SK-N-SH (cell line): ENCODE results near the gene TLX1. TPM values are rescaled to one million over a fixed set of nuclear protein-coding genes. Genes with fewer than 3 reads are reported as not detected.
A peak's percentile ranks its signal among the peaks of the same experiment; 100 is the strongest.

Experiments used
- CTCF ChIA-PET: fragments of 300-600, 350-600 bp; formaldehyde crosslinking; extraction: SDS; loops from one replicate; lab custom pipeline; 2021; lab: Yijun Ruan, JAX
- POLR2A ChIA-PET: fragments of 350-600 bp; sonication (Branson Sonifier 250); formaldehyde crosslinking; extraction: SDS; loops from one replicate; lab custom pipeline; 2020; ENCODE audit warnings: antibody characterized with exemption, inconsistent platforms; lab: Yijun Ruan, JAX
- DNase-seq: peaks from one replicate; pipeline ENCODE4 v3.0.0; 2012
- H2AFZ ChIP-seq: fragments of 200-600 bp; sonication (generic); 2 replicates; pipeline ENCODE4 v1.8.1; 2016; ENCODE audit warnings: antibody characterized with exemption, mild to moderate bottlenecking, low read depth
- H3F3A ChIP-seq: fragments of 200-600 bp; sonication (generic); replicated peaks from 2 replicates; pipeline ENCODE3; 2016; ENCODE audit warnings: antibody characterized with exemption, mild to moderate bottlenecking; ENCODE audit not compliant: insufficient read depth
- H3K27ac ChIP-seq, 2 experiments: fragments of 200-500 bp in 1 of 2; fragments of 200-600 bp in 1 of 2; sonication (Bioruptor generic) in 1 of 2; sonication (generic), shearing (Covaris generic) in 1 of 2; 2 replicates each; pipeline versions ENCODE4 v1.5.1 to v1.6.1; 2014 to 2016; ENCODE audit warnings: low read depth in 2 of 2, inconsistent platforms in 1 of 2, low read length in 1 of 2, mild to moderate bottlenecking in 1 of 2, mixed read lengths in 1 of 2
- H3K27me3 ChIP-seq: fragments of 200-600 bp; sonication (generic), shearing (Covaris generic); 2 replicates; pipeline ENCODE4 v1.6.1; 2016; ENCODE audit warnings: mixed run types; ENCODE audit not compliant: insufficient read depth
- H3K36me3 ChIP-seq, 2 experiments: fragments of 200-500 bp in 1 of 2; fragments of 200-600 bp in 1 of 2; sonication (Bioruptor generic) in 1 of 2; sonication (generic) in 1 of 2; replicated peaks in 1 of 2; 2 replicates each; pipeline versions ENCODE3 to v1.5.1; 2014 to 2016; ENCODE audit warnings: low read length in 1 of 2, mild to moderate bottlenecking in 1 of 2; ENCODE audit not compliant: insufficient read depth in 2 of 2, control insufficient read depth in 1 of 2
- H3K4me1 ChIP-seq, 2 experiments: fragments of 200-500 bp in 1 of 2; fragments of 200-600 bp in 1 of 2; sonication (Bioruptor generic) in 1 of 2; sonication (generic), shearing (Covaris generic) in 1 of 2; 2 replicates each; pipeline versions ENCODE4 v1.5.1 to v1.6.1; 2014 to 2016; ENCODE audit warnings: low read depth in 1 of 2, low read length in 1 of 2, mixed run types in 1 of 2; ENCODE audit not compliant: insufficient read depth in 2 of 2, control insufficient read depth in 1 of 2
- H3K4me2 ChIP-seq: fragments of 200-600 bp; sonication (generic), shearing (Covaris generic); 2 replicates; pipeline ENCODE4 v1.6.1; 2017; ENCODE audit warnings: mixed run types
- H3K4me3 ChIP-seq, 2 experiments: fragments of 200-500 bp in 1 of 2; fragments of 200-600 bp in 1 of 2; sonication (Bioruptor generic) in 1 of 2; sonication (generic), shearing (Covaris generic) in 1 of 2; 2 replicates each; pipeline versions ENCODE4 v1.5.1 to v1.8.1; 2014 to 2016; ENCODE audit warnings: low read depth in 2 of 2, inconsistent platforms in 1 of 2, low read length in 1 of 2, mild to moderate bottlenecking in 1 of 2, mixed read lengths in 1 of 2, moderate library complexity in 1 of 2
- H3K79me2 ChIP-seq: fragments of 200-600 bp; sonication (generic); 2 replicates; pipeline ENCODE4 v1.8.1; 2017; ENCODE audit warnings: mild to moderate bottlenecking; ENCODE audit not compliant: insufficient read depth
- H3K9ac ChIP-seq: fragments of 200-600 bp; sonication (generic); 2 replicates; pipeline ENCODE4 v1.6.1; 2017; ENCODE audit warnings: mixed run types
- H3K9me2 ChIP-seq: fragments of 200-600 bp; sonication (generic); 2 replicates; pipeline ENCODE4 v1.6.1; 2017; ENCODE audit warnings: mixed run types
- H3K9me3 ChIP-seq: fragments of 200-600 bp; sonication (generic); 2 replicates; pipeline ENCODE4 v1.6.1; 2017; ENCODE audit warnings: mixed run types, mild to moderate bottlenecking, moderate library complexity
- H4K20me1 ChIP-seq: fragments of 200-600 bp; sonication (generic); 2 replicates; pipeline ENCODE4 v1.6.1; 2017; ENCODE audit warnings: mild to moderate bottlenecking, mixed run types; ENCODE audit not compliant: insufficient read depth
- CHD2 ChIP-seq: fragments of 150-350 bp; IDR thresholded peaks from 2 replicates; pipeline ENCODE4 v1.6.1; 2018; ENCODE audit warnings: low read length; ENCODE audit not compliant: partially characterized antibody
- ELF1 ChIP-seq: IDR thresholded peaks from 2 replicates; pipeline ENCODE4 v1.4.0; 2012
- FOXM1 ChIP-seq: IDR thresholded peaks from 2 replicates; pipeline ENCODE4 v1.4.0; 2012; ENCODE audit warnings: low read depth, mild to moderate bottlenecking
- GABPA ChIP-seq: IDR thresholded peaks from 2 replicates; pipeline ENCODE4 v1.4.0; 2012; ENCODE audit warnings: low read depth, mild to moderate bottlenecking
- JUND ChIP-seq: IDR thresholded peaks from 2 replicates; pipeline ENCODE4 v1.4.0; 2012
- NRF1 ChIP-seq: IDR thresholded peaks from 2 replicates; pipeline ENCODE4 v1.6.1; 2012; ENCODE audit warnings: low read depth, mild to moderate bottlenecking, low read length
- POLR2AphosphoS5 ChIP-seq: IDR thresholded peaks from 2 replicates; pipeline ENCODE4 v1.6.1; 2012; ENCODE audit warnings: low read depth, low read length
- RCOR1 ChIP-seq: fragments of 150-350 bp; IDR thresholded peaks from 2 replicates; pipeline ENCODE4 v1.6.1; 2017; ENCODE audit warnings: antibody characterized with exemption, low read length
- TAF1 ChIP-seq: IDR thresholded peaks from 2 replicates; pipeline ENCODE4 v1.6.1; 2012; ENCODE audit warnings: low read depth, mild to moderate bottlenecking, low read length, moderate library complexity, borderline replicate concordance
- TCF12 ChIP-seq: IDR thresholded peaks from 2 replicates; pipeline ENCODE4 v1.4.0; 2012
- TEAD4 ChIP-seq: IDR thresholded peaks from 2 replicates; pipeline ENCODE4 v1.4.0; 2012; ENCODE audit warnings: mild to moderate bottlenecking, borderline replicate concordance; ENCODE audit not compliant: insufficient read depth
- YY1 ChIP-seq: IDR thresholded peaks from 2 replicates; pipeline ENCODE4 v1.4.0; 2012; ENCODE audit warnings: low read depth, mild to moderate bottlenecking
- WGBS: methylation state at CpG from one replicate; pipeline ENCODE4 v1.1.6; 2017; ENCODE audit warnings: low lambda C conversion rate; 5-methylcytosine and 5-hydroxymethylcytosine counted together
- polyA plus RNA-seq, 3 experiments: library from polyadenylated mRNA; depleted of rRNA; stranded (reverse); fragments of >200 nt; gene quantifications; 2 replicates each; pipeline ENCODE4 v1.2.3, GENCODE V29; 2012
- TF ChIP-seq, protein P1 (sequence below): IDR thresholded peaks from 2 replicates; pipeline ENCODE4; 2012
- TF ChIP-seq, protein P2 (sequence below): IDR thresholded peaks from 2 replicates; pipeline ENCODE4 v1.4.0; 2012; ENCODE audit warnings: low read depth, borderline replicate concordance
- TF ChIP-seq, protein P3 (sequence below): fragments of 200-600 bp; sonication (generic); IDR thresholded peaks from 2 replicates; pipeline ENCODE4 v1.6.1; 2017; ENCODE audit warnings: antibody characterized with exemption, mild to moderate bottlenecking, moderate library complexity
- TF ChIP-seq, protein P4 (sequence below): fragments of 150-350 bp; IDR thresholded peaks from 2 replicates; pipeline ENCODE4 v1.6.1; 2016; ENCODE audit warnings: mild to moderate bottlenecking, low read depth, low read length

Gene TLX1
- polyA plus RNA-seq, 1 of the 3 experiments (the other 2 are of a cell fraction), result not detected

DNA sequence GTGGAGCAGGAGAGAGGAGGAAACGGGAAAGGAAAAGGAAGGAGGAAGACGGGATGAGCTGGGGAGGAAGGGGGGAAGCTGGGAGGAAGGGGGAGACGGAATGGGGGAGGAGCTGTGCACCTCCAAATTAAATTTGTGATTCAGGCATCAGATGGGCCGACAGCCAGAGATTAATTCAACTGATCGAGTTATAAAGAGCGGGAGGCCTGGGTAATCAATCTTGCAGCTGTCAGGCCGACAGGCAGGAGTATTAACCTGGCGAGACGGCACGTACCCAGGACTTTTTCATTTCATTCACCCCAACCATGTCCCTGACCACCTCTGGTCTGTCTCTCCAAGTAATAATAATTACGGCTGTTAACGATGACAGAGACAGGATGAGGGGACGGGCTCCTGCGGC is 43.1 kb upstream of the TLX1 start (continued):
- TF ChIP-seq, protein P1, sequence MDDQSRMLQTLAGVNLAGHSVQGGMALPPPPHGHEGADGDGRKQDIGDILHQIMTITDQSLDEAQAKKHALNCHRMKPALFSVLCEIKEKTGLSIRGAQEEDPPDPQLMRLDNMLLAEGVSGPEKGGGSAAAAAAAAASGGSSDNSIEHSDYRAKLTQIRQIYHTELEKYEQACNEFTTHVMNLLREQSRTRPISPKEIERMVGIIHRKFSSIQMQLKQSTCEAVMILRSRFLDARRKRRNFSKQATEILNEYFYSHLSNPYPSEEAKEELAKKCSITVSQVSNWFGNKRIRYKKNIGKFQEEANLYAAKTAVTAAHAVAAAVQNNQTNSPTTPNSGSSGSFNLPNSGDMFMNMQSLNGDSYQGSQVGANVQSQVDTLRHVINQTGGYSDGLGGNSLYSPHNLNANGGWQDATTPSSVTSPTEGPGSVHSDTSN, result peak; percentile 16; the same call in 1 of the 2 replicates
- no peak for TF ChIP-seq JUND
- no peak for TF ChIP-seq GABPA
- no peak for TF ChIP-seq TEAD4
- no peak for TF ChIP-seq POLR2AphosphoS5
- TF ChIP-seq CHD2, result peak; percentile 39

DNA sequence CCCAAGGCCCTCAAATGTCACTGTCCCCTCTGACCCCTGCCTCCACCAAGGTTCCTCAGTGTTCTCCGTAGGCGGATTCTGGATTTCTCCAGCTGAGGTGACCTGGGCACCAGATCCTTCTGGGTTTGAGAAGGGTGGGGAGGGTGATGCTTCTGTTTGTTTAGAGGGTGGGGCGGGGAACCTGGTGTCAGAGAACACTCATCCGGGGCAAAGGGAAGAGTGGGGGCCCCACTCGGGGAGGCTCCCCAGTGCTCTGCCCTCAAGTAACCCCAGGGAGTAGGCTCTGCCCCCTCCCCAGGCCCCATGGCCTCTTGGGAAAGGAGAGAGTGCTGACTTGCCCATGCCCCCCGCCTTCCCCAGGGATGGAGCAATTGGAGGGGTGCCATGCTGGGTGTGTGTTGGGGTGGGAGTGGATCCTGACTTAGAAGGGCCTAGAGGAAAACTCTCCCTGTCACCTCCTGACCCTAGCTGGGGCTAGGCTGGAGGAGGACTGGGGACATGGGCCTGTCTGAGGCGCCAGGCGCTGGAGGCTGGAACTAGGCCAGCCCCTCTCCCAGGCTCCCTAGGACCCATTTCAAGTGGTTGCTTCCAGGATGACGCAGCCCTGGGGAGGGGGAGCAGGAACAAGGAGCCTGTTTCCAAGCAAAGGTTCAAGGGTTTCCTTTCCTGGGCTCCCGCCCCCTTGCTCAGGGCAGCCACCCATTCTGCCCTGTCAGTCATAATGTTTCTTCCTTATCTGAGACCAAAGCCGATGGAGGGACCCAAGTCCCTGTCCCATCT is 41.4 kb upstream of the TLX1 start:
- H3K9me2 ChIP-seq, result no peaks in the 10 kb centered on the region
- no peak for DNase-seq
- H3K4me1 ChIP-seq, result peaks cover 0 to 23% of the 10 kb centered on the region in 2 experiments; a peak in 1 of 4 replicates
- no peak overlapping the region for H3K9ac ChIP-seq
- ChIA-PET CTCF (interaction anchor here (1.3 to 32.9 kb wide), 5 partner anchors 7 to 90 kb away, joined by 3 to 972 read pairs (median 12); partner anchors contain the start of genes LZTS2 and TLX1), POLR2A (no interaction called here)
- H3K27ac ChIP-seq, result no peak overlapping the region
- H4K20me1 ChIP-seq, result no peaks in the 10 kb centered on the region
- H2AFZ ChIP-seq, result no peak overlapping the region
- TF ChIP-seq RCOR1, result no peak
- no peak for TF ChIP-seq POLR2AphosphoS5
- TF ChIP-seq TAF1, result no peak
- no peak for TF ChIP-seq TCF12
- TF ChIP-seq NRF1, result no peak
- TF ChIP-seq, protein P2, sequence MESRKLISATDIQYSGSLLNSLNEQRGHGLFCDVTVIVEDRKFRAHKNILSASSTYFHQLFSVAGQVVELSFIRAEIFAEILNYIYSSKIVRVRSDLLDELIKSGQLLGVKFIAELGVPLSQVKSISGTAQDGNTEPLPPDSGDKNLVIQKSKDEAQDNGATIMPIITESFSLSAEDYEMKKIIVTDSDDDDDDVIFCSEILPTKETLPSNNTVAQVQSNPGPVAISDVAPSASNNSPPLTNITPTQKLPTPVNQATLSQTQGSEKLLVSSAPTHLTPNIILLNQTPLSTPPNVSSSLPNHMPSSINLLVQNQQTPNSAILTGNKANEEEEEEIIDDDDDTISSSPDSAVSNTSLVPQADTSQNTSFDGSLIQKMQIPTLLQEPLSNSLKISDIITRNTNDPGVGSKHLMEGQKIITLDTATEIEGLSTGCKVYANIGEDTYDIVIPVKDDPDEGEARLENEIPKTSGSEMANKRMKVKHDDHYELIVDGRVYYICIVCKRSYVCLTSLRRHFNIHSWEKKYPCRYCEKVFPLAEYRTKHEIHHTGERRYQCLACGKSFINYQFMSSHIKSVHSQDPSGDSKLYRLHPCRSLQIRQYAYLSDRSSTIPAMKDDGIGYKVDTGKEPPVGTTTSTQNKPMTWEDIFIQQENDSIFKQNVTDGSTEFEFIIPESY, result no peak
- TF ChIP-seq, protein P3, sequence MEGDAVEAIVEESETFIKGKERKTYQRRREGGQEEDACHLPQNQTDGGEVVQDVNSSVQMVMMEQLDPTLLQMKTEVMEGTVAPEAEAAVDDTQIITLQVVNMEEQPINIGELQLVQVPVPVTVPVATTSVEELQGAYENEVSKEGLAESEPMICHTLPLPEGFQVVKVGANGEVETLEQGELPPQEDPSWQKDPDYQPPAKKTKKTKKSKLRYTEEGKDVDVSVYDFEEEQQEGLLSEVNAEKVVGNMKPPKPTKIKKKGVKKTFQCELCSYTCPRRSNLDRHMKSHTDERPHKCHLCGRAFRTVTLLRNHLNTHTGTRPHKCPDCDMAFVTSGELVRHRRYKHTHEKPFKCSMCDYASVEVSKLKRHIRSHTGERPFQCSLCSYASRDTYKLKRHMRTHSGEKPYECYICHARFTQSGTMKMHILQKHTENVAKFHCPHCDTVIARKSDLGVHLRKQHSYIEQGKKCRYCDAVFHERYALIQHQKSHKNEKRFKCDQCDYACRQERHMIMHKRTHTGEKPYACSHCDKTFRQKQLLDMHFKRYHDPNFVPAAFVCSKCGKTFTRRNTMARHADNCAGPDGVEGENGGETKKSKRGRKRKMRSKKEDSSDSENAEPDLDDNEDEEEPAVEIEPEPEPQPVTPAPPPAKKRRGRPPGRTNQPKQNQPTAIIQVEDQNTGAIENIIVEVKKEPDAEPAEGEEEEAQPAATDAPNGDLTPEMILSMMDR, result no peak
- TF ChIP-seq FOXM1, result no peak
- TF ChIP-seq, protein P4, sequence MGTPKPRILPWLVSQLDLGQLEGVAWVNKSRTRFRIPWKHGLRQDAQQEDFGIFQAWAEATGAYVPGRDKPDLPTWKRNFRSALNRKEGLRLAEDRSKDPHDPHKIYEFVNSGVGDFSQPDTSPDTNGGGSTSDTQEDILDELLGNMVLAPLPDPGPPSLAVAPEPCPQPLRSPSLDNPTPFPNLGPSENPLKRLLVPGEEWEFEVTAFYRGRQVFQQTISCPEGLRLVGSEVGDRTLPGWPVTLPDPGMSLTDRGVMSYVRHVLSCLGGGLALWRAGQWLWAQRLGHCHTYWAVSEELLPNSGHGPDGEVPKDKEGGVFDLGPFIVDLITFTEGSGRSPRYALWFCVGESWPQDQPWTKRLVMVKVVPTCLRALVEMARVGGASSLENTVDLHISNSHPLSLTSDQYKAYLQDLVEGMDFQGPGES, result no peak
- TF ChIP-seq ELF1, result no peak
- TF ChIP-seq YY1, result no peak
- H3F3A ChIP-seq, result no peaks in the 10 kb centered on the region
- no peak overlapping the region for H3K4me2 ChIP-seq
- no peaks in the 10 kb centered on the region for H3K36me3 ChIP-seq
- no peak overlapping the region for H3K4me3 ChIP-seq
- 51% methylated on average over 5 of the region's 11 CpGs for WGBS
- H3K79me2 ChIP-seq, result no peaks in the 10 kb centered on the region
- H3K27me3 ChIP-seq, result peaks cover 50% of the 10 kb centered on the region; the same call in 1 of the 2 replicates
- no peaks in the 10 kb centered on the region for H3K9me3 ChIP-seq
